ENCODE results near the gene NCOR2.

- no peak for TF ChIP-seq CTCF (IDR thresholded peaks at IDR 0.05)
- no peak for TF ChIP-seq EZH2 (IDR thresholded peaks at IDR 0.05; ENCODE audit: borderline replicate concordance, insufficient read depth, low read depth, low read length, poor library complexity, severe bottlenecking)
These were observed 6.7 kb upstream of the NCOR2 start for GRCh38 chr12:124573839-124574786.

Data from B cell (primary cell).